Measurements from ENCODE around the gene PRKCE.

Gene PRKCE

GRCh38 chr2:45928946-45929345 is 277.5 kb downstream of the PRKCE start:
- TF ChIP-seq CTCF (IDR thresholded peaks at IDR 0.05) = no peak

DNA sequence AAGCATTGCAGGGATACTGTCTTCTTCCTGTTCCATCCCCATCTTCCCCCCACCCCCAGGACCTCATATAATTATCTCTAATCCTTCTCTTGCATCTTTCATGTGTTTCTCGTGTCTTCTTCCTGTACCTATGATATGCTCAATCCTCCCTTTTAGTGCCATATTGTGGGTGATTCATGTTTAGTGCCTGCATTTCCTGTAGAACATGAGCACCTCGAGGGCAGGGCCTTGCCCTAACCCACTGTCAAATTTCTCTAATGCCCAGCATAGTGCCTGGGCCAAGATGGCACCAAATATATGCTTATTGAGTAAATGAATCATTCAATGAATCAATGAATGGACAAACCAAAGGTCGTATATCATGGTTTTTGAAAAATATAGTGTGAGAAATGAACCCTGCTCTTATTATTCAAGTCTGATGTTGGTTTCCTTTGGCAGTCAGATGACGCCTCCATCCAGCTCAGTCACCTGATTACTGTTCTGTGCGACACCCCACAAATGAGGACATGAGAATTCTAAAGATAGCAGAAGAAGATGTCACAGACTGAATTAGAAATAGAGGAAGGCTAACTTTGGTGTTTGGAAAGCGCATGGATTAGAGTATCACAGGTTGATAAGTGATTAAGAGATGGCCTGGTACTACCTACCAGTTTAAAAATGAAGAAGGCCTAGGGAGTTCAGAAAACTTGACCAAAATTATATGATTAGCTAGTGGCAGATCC is 278.4 kb downstream of the PRKCE start:
- TF ChIP-seq CTCF (IDR thresholded peaks at IDR 0.05) = no peak

DNA sequence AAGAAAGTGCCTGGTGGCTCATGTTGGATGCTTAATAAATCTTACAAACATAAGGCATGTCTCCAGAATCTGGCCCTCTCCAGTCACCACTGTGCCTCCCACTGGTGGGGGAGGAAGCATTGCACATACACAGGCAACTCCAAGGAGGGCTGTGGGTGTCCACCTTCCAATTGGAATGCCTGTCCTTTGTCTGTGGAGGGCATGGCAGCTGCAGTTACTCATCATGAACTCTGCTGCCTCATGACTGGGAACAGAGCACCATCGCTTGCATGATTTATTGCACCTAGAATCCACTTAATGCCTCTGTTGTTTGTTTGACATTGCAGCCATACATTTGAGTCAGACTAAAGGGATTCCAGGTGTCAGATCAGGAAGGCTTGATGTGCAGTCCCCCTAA is 278.9 kb downstream of the PRKCE start:
- TF ChIP-seq CTCF (IDR thresholded peaks at IDR 0.05) = no peak

DNA sequence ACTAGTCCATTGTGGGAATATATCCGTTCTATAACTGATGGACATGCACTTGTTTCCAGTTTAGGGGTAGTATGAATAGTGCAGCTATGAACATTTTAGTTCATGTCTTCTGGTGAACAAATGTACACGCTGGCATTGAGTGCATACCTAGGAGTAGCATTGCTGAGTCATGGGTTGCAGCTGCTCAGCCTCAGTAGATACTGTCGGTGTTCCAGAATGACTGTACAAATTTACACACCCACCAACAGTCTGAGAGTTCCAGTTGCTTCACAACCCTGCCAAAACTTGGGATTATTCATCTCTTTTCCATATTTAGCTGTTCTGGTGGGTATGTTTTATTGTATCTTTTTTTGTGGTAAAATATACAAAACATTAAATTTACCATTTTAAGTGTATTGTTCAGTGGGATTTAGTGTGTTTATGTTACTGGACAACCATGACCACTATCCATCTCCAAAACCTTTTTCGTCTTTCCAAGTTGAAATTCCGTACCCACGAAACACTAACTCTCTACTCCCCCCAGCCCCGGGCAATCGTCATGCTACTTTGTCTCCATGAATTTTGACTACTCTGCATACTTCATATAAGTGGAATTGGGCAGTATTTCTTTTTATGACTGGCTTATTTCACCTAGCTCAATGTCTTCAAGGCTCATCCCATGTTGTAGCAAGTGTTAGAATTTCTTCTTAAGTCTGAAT is 281.0 kb downstream of the PRKCE start:
- no peak for TF ChIP-seq CTCF (IDR thresholded peaks at IDR 0.05)

DNA sequence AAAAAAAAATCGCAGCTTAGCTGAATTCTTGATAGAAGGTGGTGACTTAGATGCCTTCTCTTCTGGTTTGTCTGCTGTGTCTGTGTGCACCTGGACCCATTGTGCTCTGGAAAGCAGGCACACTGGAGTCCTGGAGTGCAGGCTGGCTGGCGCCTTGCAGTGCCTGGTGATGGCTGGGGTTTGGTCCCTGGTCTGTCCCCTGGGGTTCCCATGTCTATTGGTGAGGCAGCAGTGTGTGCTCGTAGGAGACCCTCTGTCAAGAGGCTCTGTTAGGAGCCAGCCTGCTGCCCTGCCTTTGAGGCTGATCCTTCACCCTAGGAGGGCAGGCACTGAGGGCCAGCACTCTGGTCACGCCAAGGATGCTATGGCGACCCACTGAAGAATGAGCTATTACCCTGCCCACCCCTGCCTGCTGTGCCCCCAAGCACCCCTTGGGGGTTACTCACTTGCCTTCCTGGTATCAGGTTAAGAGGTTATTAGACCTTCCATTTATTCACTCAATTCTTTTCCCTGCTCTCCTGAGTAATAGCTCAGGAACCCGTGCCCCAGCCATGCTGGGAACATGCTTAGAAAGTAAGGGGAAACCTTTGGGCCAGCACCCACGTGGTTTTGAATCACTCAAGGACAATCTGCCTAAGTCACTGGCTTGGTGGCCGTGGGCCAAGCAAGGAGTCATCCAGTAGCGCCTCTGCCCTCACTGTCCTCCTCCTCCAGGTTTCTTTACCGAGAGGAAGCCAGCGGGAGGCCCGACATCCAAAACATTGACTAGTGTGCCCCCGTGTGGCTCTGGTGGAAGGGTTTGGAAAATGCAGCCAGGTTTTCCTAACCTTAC is 284.5 kb downstream of the PRKCE start:
- peak; percentile 55; the same call in 1 of the 2 replicates for TF ChIP-seq CTCF (IDR thresholded peaks at IDR 0.05)

DNA sequence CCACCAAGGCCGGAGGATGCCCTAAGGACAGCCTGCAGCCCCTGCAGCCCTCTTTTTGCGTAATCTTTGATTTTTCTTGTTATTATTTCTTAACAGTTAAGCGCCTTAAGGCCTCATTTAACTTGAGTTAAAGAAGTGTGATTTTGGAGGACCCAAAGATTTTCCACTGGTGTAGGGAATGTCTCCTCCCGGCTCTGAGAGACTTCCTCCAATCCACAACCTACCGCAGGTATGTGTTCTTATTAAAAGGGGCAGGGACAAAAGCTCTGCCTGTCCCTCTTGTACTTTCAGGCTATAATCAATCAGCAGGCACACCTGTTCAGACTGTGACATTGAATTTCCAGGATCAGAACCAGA is 285.1 kb downstream of the PRKCE start:
- no peak for TF ChIP-seq CTCF (IDR thresholded peaks at IDR 0.05)

DNA sequence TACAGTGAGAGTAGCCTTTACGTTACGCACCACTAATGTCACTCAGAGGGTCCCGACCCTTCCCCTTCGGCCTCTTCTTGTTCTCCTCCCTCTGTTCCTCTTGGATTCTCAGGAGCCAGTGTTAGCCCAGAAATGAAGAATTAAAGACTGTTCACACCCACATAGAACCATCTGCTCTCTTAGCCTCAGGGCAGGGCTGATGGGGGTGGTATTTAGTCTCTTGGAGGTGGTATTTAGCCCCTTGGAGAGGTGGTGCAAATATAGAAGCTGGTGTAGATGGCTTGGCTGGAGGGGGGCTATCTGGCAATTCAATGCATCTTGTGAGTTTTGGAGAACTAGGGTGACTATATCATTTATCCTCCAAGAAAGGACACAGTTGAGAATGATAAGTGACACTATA is 286.5 kb downstream of the PRKCE start:
- TF ChIP-seq CTCF (IDR thresholded peaks at IDR 0.05) = no peak

Data from LNCAP (cell line).